ENCODE results near the gene DNM1.

Gene DNM1

GRCh38 chr9:128203024-128203706, at the start of gene DNM1:
Gene DNM1 (plus strand): TSS chr9:128203379. CDS start chr9:128203471, 92 bp downstream.
- H3K27ac ChIP-seq (ENCODE audit: low read length), result no peak within 1 kb of the TSS
- peaks cover 9% of the 10 kb centered on the region for H3K4me1 ChIP-seq (ENCODE audit: insufficient read depth, low read length)
- peak within 1 kb of the TSS; percentile 91 for H3K9ac ChIP-seq (ENCODE audit: low read depth, low read length)
- H3K27me3 ChIP-seq (ENCODE audit: insufficient read depth, low read length), result no peaks in the 10 kb centered on the region; the same call in 1 of the 2 replicates
- H3K4me3 ChIP-seq (ENCODE audit: low read length), result peak within 1 kb of the TSS; percentile 88
- peaks cover under 1% of the 10 kb centered on the region; the same call in 1 of the 2 replicates for H3K36me3 ChIP-seq (ENCODE audit: insufficient read depth, low read depth, low read length)
- no peaks in the 10 kb centered on the region for H3K9me3 ChIP-seq (ENCODE audit: insufficient read depth, low read depth, low read length)

DNA sequence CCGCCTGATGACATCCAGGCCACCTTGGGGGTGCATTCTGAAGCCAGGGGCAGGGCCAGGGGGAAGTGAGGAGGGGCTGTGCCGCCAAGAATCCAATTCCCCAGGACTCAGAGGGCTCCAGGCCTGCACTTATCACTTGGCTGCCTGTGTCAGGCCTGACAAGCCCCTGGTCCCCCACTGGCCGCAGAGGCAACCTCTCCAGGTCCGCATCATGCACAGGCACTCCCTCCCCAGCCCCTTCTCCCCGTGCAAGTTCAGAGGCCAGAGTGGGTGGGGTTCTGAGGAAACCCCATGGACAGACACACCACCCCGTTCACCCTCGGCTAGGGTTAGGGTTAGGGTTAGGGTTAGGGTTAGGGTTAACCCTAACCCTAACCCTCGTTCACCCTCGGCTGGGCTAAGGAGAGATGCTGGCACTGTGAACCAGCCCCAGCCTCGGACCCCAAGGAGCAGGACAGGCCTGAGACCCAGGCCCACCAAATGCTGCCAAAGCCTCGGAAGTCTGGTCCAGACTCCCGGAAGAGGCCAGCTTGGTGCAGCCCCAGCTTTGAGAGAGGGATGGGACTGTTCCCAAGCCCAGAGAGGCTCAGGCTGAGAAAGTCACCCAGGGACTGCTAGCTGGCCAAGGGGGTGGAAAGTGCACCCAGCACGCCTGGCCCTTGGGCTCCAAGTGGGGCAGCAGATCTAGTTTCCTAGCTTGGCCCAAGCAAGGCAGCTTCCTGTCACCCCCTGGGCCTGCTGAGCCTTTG, 49.1 kb upstream of the DNM1 start:
- no peaks in the 10 kb centered on the region for H3K9me3 ChIP-seq (ENCODE audit: insufficient read depth, low read depth, low read length)
- H3K9ac ChIP-seq (ENCODE audit: low read depth, low read length), result no peak overlapping the region
- H3K4me1 ChIP-seq (ENCODE audit: insufficient read depth, low read length), result no peaks in the 10 kb centered on the region
- no peaks in the 10 kb centered on the region for H3K36me3 ChIP-seq (ENCODE audit: insufficient read depth, low read depth, low read length)
- H3K27me3 ChIP-seq (ENCODE audit: insufficient read depth, low read length), result no peaks in the 10 kb centered on the region
- no peak overlapping the region for H3K4me3 ChIP-seq (ENCODE audit: low read length)
- no peak overlapping the region for H3K27ac ChIP-seq (ENCODE audit: low read length)

GRCh38 chr9:128155736-128156500, 47.3 kb upstream of the DNM1 start:
- Histone ChIP-seq H3K4me3 (ENCODE audit: low read length) (no peak overlapping the region), H3K36me3 (ENCODE audit: insufficient read depth, low read depth, low read length) (no peaks in the 10 kb centered on the region)

GRCh38 chr9:128159522-128159783, 43.7 kb upstream of the DNM1 start:
- Histone ChIP-seq H3K36me3 (ENCODE audit: insufficient read depth, low read depth, low read length) (peaks cover 22% of the 10 kb centered on the region), H3K9ac (ENCODE audit: low read depth, low read length) (peak overlapping the region; percentile 82), H3K27me3 (ENCODE audit: insufficient read depth, low read length) (no peaks in the 10 kb centered on the region), H3K4me3 (ENCODE audit: low read length) (peak overlapping the region; percentile 62), H3K27ac (ENCODE audit: low read length) (peak overlapping the region; percentile 74), H3K9me3 (ENCODE audit: insufficient read depth, low read depth, low read length) (no peaks in the 10 kb centered on the region), H3K4me1 (ENCODE audit: insufficient read depth, low read length) (peaks cover 3% of the 10 kb centered on the region; the same call in 1 of the 2 replicates)

More at GRCh38 chr9:128155736-128156500, 47.3 kb upstream of the DNM1 start:
- Histone ChIP-seq H3K27me3 (ENCODE audit: insufficient read depth, low read length) (no peaks in the 10 kb centered on the region), H3K27ac (ENCODE audit: low read length) (no peak overlapping the region), H3K9ac (ENCODE audit: low read depth, low read length) (no peak overlapping the region), H3K4me1 (ENCODE audit: insufficient read depth, low read length) (peaks cover under 1% of the 10 kb centered on the region; the same call in 1 of the 2 replicates), H3K9me3 (ENCODE audit: insufficient read depth, low read depth, low read length) (no peaks in the 10 kb centered on the region)

- Histone ChIP-seq H3K4me3 (ENCODE audit: low read length) (peak within 1 kb of the TSS; percentile 93), H3K9me3 (ENCODE audit: insufficient read depth, low read depth, low read length) (no peaks in the 10 kb centered on the region), H3K36me3 (ENCODE audit: insufficient read depth, low read depth, low read length) (peaks cover 25% of the 10 kb centered on the region), H3K27ac (ENCODE audit: low read length) (peak within 1 kb of the TSS; percentile 74), H3K9ac (ENCODE audit: low read depth, low read length) (peak within 1 kb of the TSS; percentile 91), H3K27me3 (ENCODE audit: insufficient read depth, low read length) (no peaks in the 10 kb centered on the region), H3K4me1 (ENCODE audit: insufficient read depth, low read length) (peaks cover 3% of the 10 kb centered on the region; the same call in 1 of the 2 replicates)
Measured at GRCh38 chr9:128159784-128160602, 43.2 kb upstream of the DNM1 start, which contains the start of gene BBLN. Gene BBLN (plus strand): TSS chr9:128160265. CDS start chr9:128160408, 143 bp downstream.

DNA sequence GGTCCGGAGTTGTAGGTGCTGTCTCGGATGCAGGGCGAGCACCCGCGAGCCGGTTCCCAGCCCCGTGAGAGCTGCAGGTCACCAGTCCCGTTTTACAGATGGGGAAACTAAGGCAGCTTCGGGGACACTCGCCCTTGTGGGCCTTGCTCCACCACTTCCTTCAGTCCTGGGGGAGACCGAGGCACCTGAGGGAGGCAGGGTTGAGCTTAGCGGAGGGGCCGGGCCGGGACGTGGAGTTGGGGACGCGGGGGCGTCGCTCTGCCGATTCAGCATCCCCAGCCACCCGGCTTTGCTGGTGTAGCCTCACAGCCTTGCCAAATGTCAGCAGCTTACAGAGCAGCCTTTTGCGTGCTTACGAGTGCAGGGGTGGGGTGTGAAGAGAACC, 42.6 kb upstream of the DNM1 start:
- H3K4me1 ChIP-seq (ENCODE audit: insufficient read depth, low read length), result peaks cover 3% of the 10 kb centered on the region; the same call in 1 of the 2 replicates
- peaks cover 25% of the 10 kb centered on the region for H3K36me3 ChIP-seq (ENCODE audit: insufficient read depth, low read depth, low read length)
- peak overlapping the region; percentile 93 for H3K4me3 ChIP-seq (ENCODE audit: low read length)
- peak overlapping the region; percentile 25 for H3K27ac ChIP-seq (ENCODE audit: low read length)
- H3K27me3 ChIP-seq (ENCODE audit: insufficient read depth, low read length), result no peaks in the 10 kb centered on the region
- no peaks in the 10 kb centered on the region for H3K9me3 ChIP-seq (ENCODE audit: insufficient read depth, low read depth, low read length)
- H3K9ac ChIP-seq (ENCODE audit: low read depth, low read length), result peak overlapping the region; percentile 91

DNA sequence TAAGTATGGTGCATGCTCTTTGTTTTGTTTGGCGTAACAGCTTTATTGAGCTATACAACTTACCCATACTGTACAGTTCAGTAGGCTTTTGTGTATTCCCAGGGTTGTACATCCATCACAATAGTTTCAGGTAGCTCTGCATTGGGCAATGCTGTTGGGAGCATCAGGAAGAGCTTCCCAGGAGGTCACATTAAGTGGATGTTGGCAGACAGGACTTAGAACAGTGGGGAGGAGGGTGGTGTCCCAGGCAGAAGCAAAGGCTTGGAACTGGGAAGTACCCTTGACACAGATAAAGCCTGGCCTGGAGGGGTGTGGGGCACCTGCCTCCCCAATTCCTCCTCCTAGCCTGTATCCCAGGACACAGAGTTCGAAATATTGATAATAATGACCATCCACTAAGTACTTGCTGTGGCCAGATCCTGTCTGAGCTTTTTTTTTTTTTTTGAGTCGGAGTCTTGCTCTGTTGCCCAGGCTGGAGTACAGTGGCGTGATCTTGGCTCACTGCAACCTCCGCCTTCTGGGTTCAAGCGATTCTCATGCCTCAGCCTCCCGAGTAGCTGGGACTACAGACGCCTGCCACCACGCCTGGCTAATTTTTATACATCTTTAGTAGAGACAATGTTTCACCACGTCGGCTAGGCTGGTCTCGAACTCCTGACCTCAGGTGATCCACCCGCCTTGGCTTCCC, 41.8 kb upstream of the DNM1 start:
- H3K4me1 ChIP-seq (ENCODE audit: insufficient read depth, low read length), result peaks cover 3% of the 10 kb centered on the region; the same call in 1 of the 2 replicates
- peak overlapping the region; percentile 91; the same call in 1 of the 2 replicates for H3K9ac ChIP-seq (ENCODE audit: low read depth, low read length)
- H3K36me3 ChIP-seq (ENCODE audit: insufficient read depth, low read depth, low read length), result peaks cover 27% of the 10 kb centered on the region
- H3K4me3 ChIP-seq (ENCODE audit: low read length), result peak overlapping the region; percentile 93
- no peaks in the 10 kb centered on the region for H3K9me3 ChIP-seq (ENCODE audit: insufficient read depth, low read depth, low read length)
- no peaks in the 10 kb centered on the region for H3K27me3 ChIP-seq (ENCODE audit: insufficient read depth, low read length)
- H3K27ac ChIP-seq (ENCODE audit: low read length), result no peak overlapping the region

- Histone ChIP-seq H3K36me3 (ENCODE audit: insufficient read depth, low read depth, low read length) (peaks cover 38% of the 10 kb centered on the region), H3K9me3 (ENCODE audit: insufficient read depth, low read depth, low read length) (no peaks in the 10 kb centered on the region), H3K4me1 (ENCODE audit: insufficient read depth, low read length) (peaks cover 3% of the 10 kb centered on the region; the same call in 1 of the 2 replicates), H3K9ac (ENCODE audit: low read depth, low read length) (no peak overlapping the region), H3K27me3 (ENCODE audit: insufficient read depth, low read length) (no peaks in the 10 kb centered on the region), H3K27ac (ENCODE audit: low read length) (no peak overlapping the region), H3K4me3 (ENCODE audit: low read length) (no peak overlapping the region)
Measured at GRCh38 chr9:128162215-128163026, 40.8 kb upstream of the DNM1 start.

- Histone ChIP-seq H3K9ac (ENCODE audit: low read depth, low read length) (no peak overlapping the region), H3K27me3 (ENCODE audit: insufficient read depth, low read length) (no peaks in the 10 kb centered on the region), H3K27ac (ENCODE audit: low read length) (no peak overlapping the region), H3K36me3 (ENCODE audit: insufficient read depth, low read depth, low read length) (peaks cover 44% of the 10 kb centered on the region), H3K4me1 (ENCODE audit: insufficient read depth, low read length) (peaks cover 3% of the 10 kb centered on the region; the same call in 1 of the 2 replicates), H3K9me3 (ENCODE audit: insufficient read depth, low read depth, low read length) (no peaks in the 10 kb centered on the region), H3K4me3 (ENCODE audit: low read length) (no peak overlapping the region)
Measured at GRCh38 chr9:128163027-128163515, 40.1 kb upstream of the DNM1 start.
